Tibial nerve (tissue), 3 donors: ENCODE measurements around the gene DIP2A.

ENCODE experiments used
- POLR2A ChIP-seq, 2 donors: fragments of 450-650 bp; IDR thresholded peaks; one replicate each; pipeline ENCODE4 v1.6.1; 2017; ENCODE audit warnings: antibody characterized with exemption in 2 of 2, mild to moderate bottlenecking in 2 of 2, moderate library complexity in 2 of 2
- TF ChIP-seq, protein P1 (sequence below), 5 experiments: fragments of 200-600 bp in 3 of 5; fragments of 450-650 bp in 2 of 5; sonication (generic) in 3 of 5; IDR thresholded peaks; one replicate each; pipeline ENCODE4 v1.5.1; 2016 to 2019; ENCODE audit warnings: antibody characterized with exemption in 5 of 5, mild to moderate bottlenecking in 3 of 5, moderate library complexity in 2 of 5

DNA sequence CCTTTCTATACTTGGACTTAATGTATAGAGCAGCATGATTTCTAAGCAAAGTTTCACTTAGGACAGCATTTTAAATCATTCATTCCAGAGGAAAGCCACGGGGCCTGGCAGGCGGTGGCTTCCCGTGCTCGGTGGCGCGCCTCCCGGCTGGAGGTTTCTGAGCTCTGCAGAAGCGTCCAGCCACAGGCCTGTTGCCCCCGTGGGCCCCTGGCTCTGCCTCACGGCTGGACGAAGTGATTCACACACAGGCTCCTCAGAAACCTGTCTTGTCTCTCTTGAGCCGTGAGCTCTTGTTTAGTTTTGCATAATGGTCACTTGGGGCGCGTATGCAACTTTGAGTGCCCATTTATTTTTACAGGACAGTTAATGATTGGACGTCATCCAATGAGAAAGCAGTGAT is 22.1 kb upstream of the DIP2A start:
- no peak for TF ChIP-seq POLR2A (IDR thresholded peaks at IDR 0.05)
- TF ChIP-seq, protein P1, sequence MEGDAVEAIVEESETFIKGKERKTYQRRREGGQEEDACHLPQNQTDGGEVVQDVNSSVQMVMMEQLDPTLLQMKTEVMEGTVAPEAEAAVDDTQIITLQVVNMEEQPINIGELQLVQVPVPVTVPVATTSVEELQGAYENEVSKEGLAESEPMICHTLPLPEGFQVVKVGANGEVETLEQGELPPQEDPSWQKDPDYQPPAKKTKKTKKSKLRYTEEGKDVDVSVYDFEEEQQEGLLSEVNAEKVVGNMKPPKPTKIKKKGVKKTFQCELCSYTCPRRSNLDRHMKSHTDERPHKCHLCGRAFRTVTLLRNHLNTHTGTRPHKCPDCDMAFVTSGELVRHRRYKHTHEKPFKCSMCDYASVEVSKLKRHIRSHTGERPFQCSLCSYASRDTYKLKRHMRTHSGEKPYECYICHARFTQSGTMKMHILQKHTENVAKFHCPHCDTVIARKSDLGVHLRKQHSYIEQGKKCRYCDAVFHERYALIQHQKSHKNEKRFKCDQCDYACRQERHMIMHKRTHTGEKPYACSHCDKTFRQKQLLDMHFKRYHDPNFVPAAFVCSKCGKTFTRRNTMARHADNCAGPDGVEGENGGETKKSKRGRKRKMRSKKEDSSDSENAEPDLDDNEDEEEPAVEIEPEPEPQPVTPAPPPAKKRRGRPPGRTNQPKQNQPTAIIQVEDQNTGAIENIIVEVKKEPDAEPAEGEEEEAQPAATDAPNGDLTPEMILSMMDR (IDR thresholded peaks at IDR 0.05): no peak
